Measurements from ENCODE around the gene SPACA7. TPM values are rescaled to one million over a fixed set of nuclear protein-coding genes. Genes with fewer than 3 reads are reported as not detected.

The SPACA7 gene
- total RNA-seq, 1 donor from 2014 or later: not detected

GRCh38 chr13:112366907-112367646, 9.1 kb upstream of the SPACA7 start:
- no peak for TF ChIP-seq CTCF (IDR thresholded peaks at IDR 0.05)
- intact Hi-C loops (cut with DNase I): no loop called here
- Histone ChIP-seq H3K4me1 (no peaks in the 10 kb centered on the region), H3K36me3 (no peaks in the 10 kb centered on the region), H3K9me3 (peaks cover under 1% of the 10 kb centered on the region), H3K4me3 (no peak overlapping the region), H3K27me3 (ENCODE audit: low read depth) (no peaks in the 10 kb centered on the region), H3K27ac (no peak overlapping the region)
- ATAC-seq (no peak), DNase-seq (no peak)

GRCh38 chr13:112368883-112369282, 7.3 kb upstream of the SPACA7 start:
- TF ChIP-seq CTCF (IDR thresholded peaks at IDR 0.05): no peak
- H3K9me3 ChIP-seq: no peaks in the 10 kb centered on the region
- H3K27ac ChIP-seq: no peak overlapping the region
- H3K4me3 ChIP-seq: no peak overlapping the region
- no peaks in the 10 kb centered on the region for H3K27me3 ChIP-seq (ENCODE audit: low read depth)
- ATAC-seq (no peak), DNase-seq (no peak)
- intact Hi-C loops (cut with DNase I): no loop called here
- no peaks in the 10 kb centered on the region for H3K4me1 ChIP-seq
- no peaks in the 10 kb centered on the region for H3K36me3 ChIP-seq

GRCh38 chr13:112370311-112370710, 5.8 kb upstream of the SPACA7 start:
- Histone ChIP-seq H3K27ac (no peak overlapping the region), H3K9me3 (no peaks in the 10 kb centered on the region), H3K4me1 (no peaks in the 10 kb centered on the region), H3K27me3 (ENCODE audit: low read depth) (no peaks in the 10 kb centered on the region), H3K36me3 (no peaks in the 10 kb centered on the region), H3K4me3 (no peak overlapping the region)
- ATAC-seq (no peak), DNase-seq (no peak)
- TF ChIP-seq CTCF (IDR thresholded peaks at IDR 0.05): no peak
- intact Hi-C loops (cut with DNase I): no loop called here

- no peak overlapping the region for H3K27ac ChIP-seq
- TF ChIP-seq CTCF (IDR thresholded peaks at IDR 0.05): no peak
- H3K4me1 ChIP-seq: no peaks in the 10 kb centered on the region
- no peak overlapping the region for H3K4me3 ChIP-seq
- no peaks in the 10 kb centered on the region for H3K9me3 ChIP-seq
- ATAC-seq (no peak), DNase-seq (no peak)
- no peaks in the 10 kb centered on the region for H3K27me3 ChIP-seq (ENCODE audit: low read depth)
- intact Hi-C loops (cut with DNase I): no loop called here
- no peaks in the 10 kb centered on the region for H3K36me3 ChIP-seq
Observed at GRCh38 chr13:112374271-112374670, 1.9 kb upstream of the SPACA7 start.

GRCh38 chr13:112391746-112392145, 15.6 kb downstream of the SPACA7 start:
- no peak for ATAC-seq
- DNase-seq: no peak
- TF ChIP-seq CTCF (IDR thresholded peaks at IDR 0.05): no peak

More at GRCh38 chr13:112391746-112392145, 15.6 kb downstream of the SPACA7 start:
- intact Hi-C loops (cut with DNase I): no loop called here
- Histone ChIP-seq H3K4me3 (no peak overlapping the region), H3K9me3 (no peaks in the 10 kb centered on the region), H3K27ac (no peak overlapping the region), H3K27me3 (ENCODE audit: low read depth) (no peaks in the 10 kb centered on the region), H3K36me3 (no peaks in the 10 kb centered on the region), H3K4me1 (no peaks in the 10 kb centered on the region)
